ENCODE data around the gene EXOSC10. TPM values are rescaled to one million over a fixed set of nuclear protein-coding genes. Genes with fewer than 3 reads are reported as not detected.

Gene EXOSC10
- total and polyA plus RNA-seq, 9 of the 15 experiments (the other 6 are each of a cell fraction or from before 2014, with no cell fraction given) = 23.4 to 150 (median 105) TPM

- intact Hi-C loops (cut with micrococcal nuclease) (no loop called here), in situ Hi-C loops (cut with MboI) (no loop called here)
- Histone ChIP-seq H3K27me3 (ENCODE audit: control insufficient read depth in 2 of 2, insufficient read depth in 2 of 2, low read length in 2 of 2) (no peaks in the 10 kb centered on the region), H4K20me1 (replicated peaks; ENCODE audit: control insufficient read depth, insufficient read depth, low read length) (peaks cover 14% of the 10 kb centered on the region), H3K27ac (ENCODE audit: extremely low read depth, low read depth, low read length) (no peak overlapping the region), H3K9me1 (ENCODE audit: control insufficient read depth, insufficient read depth, low read length) (peaks cover 4% of the 10 kb centered on the region), H2AFZ (ENCODE audit: low read depth, low read length) (no peak overlapping the region), H3K9me3 (replicated peaks; ENCODE audit: control insufficient read depth, insufficient read depth, low read depth, low read length) (no peaks in the 10 kb centered on the region), H3K36me3 (ENCODE audit: control insufficient read depth, insufficient read depth, low read length) (peaks cover 43% of the 10 kb centered on the region; the same call in 2 of the 3 replicates), H3K9ac (ENCODE audit: insufficient read depth in 1 of 2, low read depth in 2 of 2, low read length in 2 of 2) (peak overlapping the region in 1 of 2 experiments; percentile 74; a peak in 2 of 4 replicates), H3K79me2 (ENCODE audit: control insufficient read depth, insufficient read depth, low read length) (peaks cover 37% of the 10 kb centered on the region), H3K4me3 (no peak overlapping the region), H3K4me1 (replicated peaks in 1 of 2; ENCODE audit: control insufficient read depth in 2 of 2, insufficient read depth in 2 of 2, low read length in 2 of 2) (peaks cover 5 to 78% of the 10 kb centered on the region in 2 experiments; a peak in 4 of 5 replicates), H3K4me2 (ENCODE audit: insufficient read depth, low read length) (no peak overlapping the region)
- TSS peak; percentile 31 for BruUV-seq (replicated peaks)
- WGBS (ENCODE audit: insufficient coverage, low coverage, missing lambda C conversion rate) = 96% methylated on average over 7 of the region's 7 CpGs
- DNase-seq (ENCODE audit: extremely low read depth in 1 of 4, low spot score in 3 of 4) = no peak
- no peak for TF ChIP-seq ZNF695 (CRISPR knock-in tag; IDR thresholded peaks at IDR 0.05)
- no peak for TF ChIP-seq SRSF1 (IDR thresholded peaks at IDR 0.05; ENCODE audit: low read depth, low read length)
- TF ChIP-seq GABPB1 (CRISPR knock-in tag; IDR thresholded peaks at IDR 0.05) = no peak
- no peak for TF ChIP-seq KLF10 (CRISPR knock-in tag; IDR thresholded peaks at IDR 0.05)
- no peak for TF ChIP-seq ZBTB12 (CRISPR knock-in tag; IDR thresholded peaks at IDR 0.05)
- TF ChIP-seq POLR2A (conservative IDR thresholded peaks at IDR 0.05) = no peak
- TF ChIP-seq HBP1 (CRISPR knock-in tag; IDR thresholded peaks at IDR 0.05) = no peak
- no peak for TF ChIP-seq SMAD4 (CRISPR knock-in tag; conservative IDR thresholded peaks at IDR 0.05)
- no peak for TF ChIP-seq SETDB1 (IDR thresholded peaks at IDR 0.05; ENCODE audit: low read length)
- TF ChIP-seq HCFC1 (IDR thresholded peaks at IDR 0.05; ENCODE audit: low read depth, low read length) = no peak
- no peak for TF ChIP-seq CGGBP1 (CRISPR knock-in tag; IDR thresholded peaks at IDR 0.05)
- no peak for TF ChIP-seq TBP (optimal IDR thresholded peaks at IDR 0.05; ENCODE audit: low read depth, low read length)
- no peak for TF ChIP-seq BRCA1 (IDR thresholded peaks at IDR 0.05)
- no peak for TF ChIP-seq BRCA1 (CRISPR knock-in tag; IDR thresholded peaks at IDR 0.05)
- TF ChIP-seq EZH2 (IDR thresholded peaks at IDR 0.05; ENCODE audit: borderline replicate concordance, low read depth, low read length) = no peak
- FAIRE-seq = no peak
- POLR2A ChIA-PET = interaction anchor here (0.7 to 1.3 kb wide), 3 partner anchors 9 to 44 kb away, joined by 3 read pairs; partner anchors contain the start of genes EXOSC10 and TARDBP
- no peak for ATAC-seq
- CTCF ChIA-PET (ENCODE audit: low intra/inter-chr PET ratio) = no interaction called here
Measured at GRCh38 chr1:11056504-11056903, 43.2 kb downstream of the EXOSC10 start.

All from K562 (cell line).